ENCODE results near the gene C6orf141.

Gene C6orf141

GRCh38 chr6:49519660-49520059, 30.8 kb upstream of the C6orf141 start:
- Histone ChIP-seq H3K4me1 (ENCODE audit: control insufficient read depth, insufficient read depth, low read length) (no peaks in the 10 kb centered on the region), H3K27ac (ENCODE audit: insufficient read depth, low read depth, low read length, poor library complexity, severe bottlenecking) (no peak overlapping the region), H3K36me3 (ENCODE audit: control insufficient read depth, insufficient read depth, low read length) (no peaks in the 10 kb centered on the region), H3K4me3 (ENCODE audit: insufficient read depth, low read depth, low read length) (no peak overlapping the region), H3K27me3 (ENCODE audit: control insufficient read depth, insufficient read depth, low read length, poor library complexity, severe bottlenecking) (no peaks in the 10 kb centered on the region), H3K9me3 (ENCODE audit: control insufficient read depth, low read length) (no peaks in the 10 kb centered on the region)
- WGBS, 2 experiments, result 91 to 100% methylated on average over 1 of the region's 1 CpG

DNA sequence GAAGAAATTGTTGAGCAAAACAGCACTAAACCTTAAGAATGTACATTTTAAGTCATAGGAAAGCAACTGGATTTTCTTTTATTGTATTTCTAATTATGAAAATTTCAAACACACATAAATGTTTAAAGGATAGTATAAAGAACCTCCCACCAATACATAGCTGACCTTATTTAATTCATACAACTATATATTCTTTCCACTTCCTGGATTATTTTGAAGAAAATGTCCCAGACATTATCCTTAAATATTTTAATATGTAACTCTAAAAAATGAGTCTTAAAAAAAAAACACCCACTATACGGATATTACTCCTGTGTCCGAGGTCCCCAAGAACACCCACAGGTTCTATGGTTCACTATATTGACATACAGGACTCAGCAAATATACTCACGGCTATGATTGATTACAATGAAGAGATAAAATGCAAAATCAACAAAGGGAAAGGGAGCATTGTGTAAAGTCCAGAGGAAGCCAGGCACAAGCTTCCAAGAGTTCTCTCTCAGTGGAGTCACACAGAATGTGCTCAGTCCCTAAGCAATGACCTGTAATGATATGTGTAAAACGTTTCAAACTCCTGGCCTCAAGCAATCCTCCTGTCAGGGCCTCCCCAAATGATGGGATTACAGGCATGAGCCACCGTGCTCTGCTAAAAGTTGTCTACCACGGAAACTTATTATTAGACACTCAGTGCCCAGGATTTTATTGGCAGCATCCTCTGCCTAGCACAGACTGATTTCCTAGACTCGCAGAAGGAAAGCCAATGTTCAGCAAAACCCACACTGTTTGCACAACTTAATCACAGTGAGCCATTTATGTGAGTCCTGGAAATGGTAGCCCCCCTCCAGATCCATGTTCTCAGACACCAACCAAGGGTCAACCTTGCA, 27.5 kb upstream of the C6orf141 start:
- no peaks in the 10 kb centered on the region for H3K27me3 ChIP-seq (ENCODE audit: control insufficient read depth, insufficient read depth, low read length, poor library complexity, severe bottlenecking)
- WGBS, 2 experiments, result 89 to 94% methylated on average over 7 of the region's 7 CpGs
- H3K27ac ChIP-seq (ENCODE audit: insufficient read depth, low read depth, low read length, poor library complexity, severe bottlenecking), result no peak overlapping the region
- no peaks in the 10 kb centered on the region for H3K36me3 ChIP-seq (ENCODE audit: control insufficient read depth, insufficient read depth, low read length)
- no peak overlapping the region for H3K4me3 ChIP-seq (ENCODE audit: insufficient read depth, low read depth, low read length)
- no peaks in the 10 kb centered on the region for H3K4me1 ChIP-seq (ENCODE audit: control insufficient read depth, insufficient read depth, low read length)
- H3K9me3 ChIP-seq (ENCODE audit: control insufficient read depth, low read length), result no peaks in the 10 kb centered on the region

DNA sequence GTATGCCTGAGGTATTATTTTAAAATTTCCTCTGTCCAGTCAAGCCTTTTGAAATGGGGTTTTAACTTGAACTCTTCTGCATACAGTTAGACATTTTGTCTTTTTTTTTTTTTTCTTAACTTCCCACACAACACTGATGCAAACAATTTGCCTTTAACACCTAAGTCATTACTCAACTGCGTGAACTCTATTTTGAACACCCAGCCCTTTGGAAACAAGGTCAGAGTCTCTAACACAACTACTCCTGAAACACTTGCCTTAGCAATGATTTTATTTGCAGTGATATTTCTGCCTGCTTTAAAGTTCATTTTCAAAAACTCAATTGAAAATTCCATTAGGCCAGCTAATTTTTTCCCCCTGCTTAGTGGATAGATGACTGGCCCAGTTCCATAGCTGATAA, 26.6 kb upstream of the C6orf141 start:
- Histone ChIP-seq H3K4me3 (ENCODE audit: insufficient read depth, low read depth, low read length) (no peak overlapping the region), H3K9me3 (ENCODE audit: control insufficient read depth, low read length) (no peaks in the 10 kb centered on the region), H3K36me3 (ENCODE audit: control insufficient read depth, insufficient read depth, low read length) (no peaks in the 10 kb centered on the region), H3K27me3 (ENCODE audit: control insufficient read depth, insufficient read depth, low read length, poor library complexity, severe bottlenecking) (no peaks in the 10 kb centered on the region), H3K4me1 (ENCODE audit: control insufficient read depth, insufficient read depth, low read length) (no peaks in the 10 kb centered on the region), H3K27ac (ENCODE audit: insufficient read depth, low read depth, low read length, poor library complexity, severe bottlenecking) (no peak overlapping the region)
- 90 to 94% methylated on average over 1 of the region's 1 CpG for WGBS, 2 experiments

DNA sequence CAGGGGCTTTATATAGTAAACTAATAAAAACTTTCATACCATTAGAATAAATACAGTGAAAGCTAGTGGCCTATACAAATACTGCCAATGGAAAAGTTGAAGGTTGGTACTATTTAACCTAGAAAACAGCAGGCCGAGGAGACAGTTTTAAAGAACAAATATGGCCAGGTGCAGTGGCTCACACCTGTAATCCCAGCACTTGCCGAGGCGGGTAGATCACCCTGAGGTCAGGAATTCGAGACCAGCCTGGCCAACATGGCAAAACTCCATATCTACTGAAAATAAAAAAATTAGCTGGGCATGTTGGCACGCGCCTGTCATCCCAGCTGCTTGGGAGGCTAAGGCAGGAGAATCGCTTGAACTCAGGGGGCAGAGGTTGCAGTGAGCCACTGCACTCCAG, 25.9 kb upstream of the C6orf141 start:
- WGBS, 2 experiments, result 90% methylated on average over 7 of the region's 7 CpGs
- Histone ChIP-seq H3K27me3 (ENCODE audit: control insufficient read depth, insufficient read depth, low read length, poor library complexity, severe bottlenecking) (no peaks in the 10 kb centered on the region), H3K4me3 (ENCODE audit: insufficient read depth, low read depth, low read length) (no peak overlapping the region), H3K9me3 (ENCODE audit: control insufficient read depth, low read length) (no peaks in the 10 kb centered on the region), H3K36me3 (ENCODE audit: control insufficient read depth, insufficient read depth, low read length) (no peaks in the 10 kb centered on the region), H3K27ac (ENCODE audit: insufficient read depth, low read depth, low read length, poor library complexity, severe bottlenecking) (no peak overlapping the region), H3K4me1 (ENCODE audit: control insufficient read depth, insufficient read depth, low read length) (no peaks in the 10 kb centered on the region)

DNA sequence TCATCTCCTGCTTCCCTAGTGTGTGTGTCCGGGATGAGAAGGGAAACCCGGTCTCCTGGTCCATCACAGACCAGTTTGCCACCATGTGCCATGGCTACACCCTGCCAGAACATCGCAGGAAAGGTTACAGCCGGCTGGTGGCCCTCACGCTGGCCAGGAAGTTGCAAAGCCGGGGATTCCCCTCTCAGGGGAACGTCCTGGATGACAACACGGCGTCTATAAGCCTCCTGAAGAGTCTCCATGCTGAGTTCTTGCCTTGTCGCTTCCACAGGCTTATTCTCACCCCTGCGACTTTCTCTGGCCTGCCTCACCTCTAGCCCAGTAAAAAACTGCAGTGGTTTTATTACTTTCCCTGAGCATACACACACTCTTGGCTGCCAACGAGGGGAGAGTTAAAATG, 23.9 kb upstream of the C6orf141 start:
- 85 to 86% methylated on average over 12 of the region's 12 CpGs for WGBS, 2 experiments
- H3K27ac ChIP-seq (ENCODE audit: insufficient read depth, low read depth, low read length, poor library complexity, severe bottlenecking), result no peak overlapping the region
- H3K27me3 ChIP-seq (ENCODE audit: control insufficient read depth, insufficient read depth, low read length, poor library complexity, severe bottlenecking), result no peaks in the 10 kb centered on the region
- no peak overlapping the region for H3K4me3 ChIP-seq (ENCODE audit: insufficient read depth, low read depth, low read length)
- no peaks in the 10 kb centered on the region for H3K4me1 ChIP-seq (ENCODE audit: control insufficient read depth, insufficient read depth, low read length)
- H3K36me3 ChIP-seq (ENCODE audit: control insufficient read depth, insufficient read depth, low read length), result no peaks in the 10 kb centered on the region
- H3K9me3 ChIP-seq (ENCODE audit: control insufficient read depth, low read length), result no peaks in the 10 kb centered on the region

- 81 to 86% methylated on average over 1 of the region's 1 CpG for WGBS, 2 experiments
- no peak overlapping the region for H3K27ac ChIP-seq (ENCODE audit: insufficient read depth, low read depth, low read length, poor library complexity, severe bottlenecking)
- no peaks in the 10 kb centered on the region for H3K36me3 ChIP-seq (ENCODE audit: control insufficient read depth, insufficient read depth, low read length)
- no peaks in the 10 kb centered on the region for H3K4me1 ChIP-seq (ENCODE audit: control insufficient read depth, insufficient read depth, low read length)
- H3K4me3 ChIP-seq (ENCODE audit: insufficient read depth, low read depth, low read length), result no peak overlapping the region
- H3K27me3 ChIP-seq (ENCODE audit: control insufficient read depth, insufficient read depth, low read length, poor library complexity, severe bottlenecking), result no peaks in the 10 kb centered on the region
- H3K9me3 ChIP-seq (ENCODE audit: control insufficient read depth, low read length), result no peaks in the 10 kb centered on the region
Measured at GRCh38 chr6:49527320-49527719, 23.1 kb upstream of the C6orf141 start.

GRCh38 chr6:49528571-49528970, 21.9 kb upstream of the C6orf141 start:
- Histone ChIP-seq H3K4me3 (ENCODE audit: insufficient read depth, low read depth, low read length) (no peak overlapping the region), H3K4me1 (ENCODE audit: control insufficient read depth, insufficient read depth, low read length) (no peaks in the 10 kb centered on the region), H3K36me3 (ENCODE audit: control insufficient read depth, insufficient read depth, low read length) (no peaks in the 10 kb centered on the region), H3K27me3 (ENCODE audit: control insufficient read depth, insufficient read depth, low read length, poor library complexity, severe bottlenecking) (no peaks in the 10 kb centered on the region), H3K9me3 (ENCODE audit: control insufficient read depth, low read length) (no peaks in the 10 kb centered on the region), H3K27ac (ENCODE audit: insufficient read depth, low read depth, low read length, poor library complexity, severe bottlenecking) (no peak overlapping the region)
- WGBS, 2 experiments, result 63 to 96% methylated on average over 2 to 3 of the region's 3 CpGs

GRCh38 chr6:49530141-49530776, 20.2 kb upstream of the C6orf141 start:
- WGBS, 2 experiments, result 80% methylated on average over 1 of the region's 2 CpGs; no CpG with 5 or more reads in 1 of the 2 experiments
- Histone ChIP-seq H3K9me3 (ENCODE audit: control insufficient read depth, low read length) (no peaks in the 10 kb centered on the region), H3K4me1 (ENCODE audit: control insufficient read depth, insufficient read depth, low read length) (no peaks in the 10 kb centered on the region), H3K36me3 (ENCODE audit: control insufficient read depth, insufficient read depth, low read length) (no peaks in the 10 kb centered on the region), H3K4me3 (ENCODE audit: insufficient read depth, low read depth, low read length) (no peak overlapping the region), H3K27me3 (ENCODE audit: control insufficient read depth, insufficient read depth, low read length, poor library complexity, severe bottlenecking) (no peaks in the 10 kb centered on the region), H3K27ac (ENCODE audit: insufficient read depth, low read depth, low read length, poor library complexity, severe bottlenecking) (no peak overlapping the region)

GRCh38 chr6:49531774-49532569, 18.5 kb upstream of the C6orf141 start:
- Histone ChIP-seq H3K9me3 (ENCODE audit: control insufficient read depth, low read length) (no peaks in the 10 kb centered on the region), H3K27ac (ENCODE audit: insufficient read depth, low read depth, low read length, poor library complexity, severe bottlenecking) (no peak overlapping the region), H3K4me1 (ENCODE audit: control insufficient read depth, insufficient read depth, low read length) (no peaks in the 10 kb centered on the region), H3K27me3 (ENCODE audit: control insufficient read depth, insufficient read depth, low read length, poor library complexity, severe bottlenecking) (no peaks in the 10 kb centered on the region), H3K36me3 (ENCODE audit: control insufficient read depth, insufficient read depth, low read length) (no peaks in the 10 kb centered on the region), H3K4me3 (ENCODE audit: insufficient read depth, low read depth, low read length) (no peak overlapping the region)
- 20 to 36% methylated on average over 1 to 3 of the region's 3 CpGs for WGBS, 2 experiments

DNA sequence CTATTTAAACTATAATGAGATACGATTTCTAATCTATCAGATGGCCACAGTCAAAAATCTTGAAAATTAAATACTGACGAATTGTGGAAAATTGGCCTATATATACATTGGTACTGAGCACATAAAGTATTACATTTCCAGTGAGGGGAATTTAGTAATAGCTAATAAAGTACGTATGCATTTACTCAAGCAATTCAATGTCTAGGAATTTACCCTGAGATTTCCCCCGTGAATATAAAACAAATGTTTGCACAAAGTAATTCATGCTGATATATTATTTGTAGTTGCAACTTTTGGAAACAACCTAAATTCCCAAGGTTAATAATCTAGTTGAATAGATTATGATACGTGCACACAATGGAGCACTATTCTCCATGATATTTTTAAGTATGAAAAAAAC, 14.7 kb upstream of the C6orf141 start:
- 92 to 94% methylated on average over 2 to 4 of the region's 5 CpGs for WGBS, 2 experiments
- H3K9me3 ChIP-seq (ENCODE audit: control insufficient read depth, low read length), result no peaks in the 10 kb centered on the region
- H3K4me1 ChIP-seq (ENCODE audit: control insufficient read depth, insufficient read depth, low read length), result no peaks in the 10 kb centered on the region
- H3K27ac ChIP-seq (ENCODE audit: insufficient read depth, low read depth, low read length, poor library complexity, severe bottlenecking), result no peak overlapping the region
- H3K27me3 ChIP-seq (ENCODE audit: control insufficient read depth, insufficient read depth, low read length, poor library complexity, severe bottlenecking), result no peaks in the 10 kb centered on the region
- H3K36me3 ChIP-seq (ENCODE audit: control insufficient read depth, insufficient read depth, low read length), result no peaks in the 10 kb centered on the region
- H3K4me3 ChIP-seq (ENCODE audit: insufficient read depth, low read depth, low read length), result no peak overlapping the region
